HUES48 (cell line): ENCODE data around the gene MAFF.

ENCODE experiments used
- H3K27ac ChIP-seq: one replicate; pipeline ENCODE4 v1.7.0; 2013; ENCODE audit warnings: low read depth, low read length, inconsistent platforms
- H3K27me3 ChIP-seq: 2 replicates; pipeline ENCODE4 v1.6.1; 2013; ENCODE audit warnings: mild to moderate bottlenecking, low read length; ENCODE audit not compliant: control insufficient read depth, insufficient read depth
- H3K36me3 ChIP-seq: 2 replicates; pipeline ENCODE4 v1.6.1; 2013; ENCODE audit warnings: low read length; ENCODE audit not compliant: control insufficient read depth, insufficient read depth
- H3K4me1 ChIP-seq: 2 replicates; pipeline ENCODE4 v1.6.1; 2013; ENCODE audit warnings: mild to moderate bottlenecking, low read length; ENCODE audit not compliant: control insufficient read depth, insufficient read depth
- H3K4me3 ChIP-seq: 2 replicates; pipeline ENCODE4 v1.5.1; 2013; ENCODE audit warnings: mild to moderate bottlenecking, low read depth, low read length
- H3K9ac ChIP-seq: 2 replicates; pipeline ENCODE4 v1.6.1; 2013; ENCODE audit warnings: mild to moderate bottlenecking, low read depth, low read length, moderate library complexity
- H3K9me3 ChIP-seq: 2 replicates; pipeline ENCODE4 v1.6.1; 2013; ENCODE audit warnings: low read length; ENCODE audit not compliant: control insufficient read depth, insufficient read depth

Gene MAFF

DNA sequence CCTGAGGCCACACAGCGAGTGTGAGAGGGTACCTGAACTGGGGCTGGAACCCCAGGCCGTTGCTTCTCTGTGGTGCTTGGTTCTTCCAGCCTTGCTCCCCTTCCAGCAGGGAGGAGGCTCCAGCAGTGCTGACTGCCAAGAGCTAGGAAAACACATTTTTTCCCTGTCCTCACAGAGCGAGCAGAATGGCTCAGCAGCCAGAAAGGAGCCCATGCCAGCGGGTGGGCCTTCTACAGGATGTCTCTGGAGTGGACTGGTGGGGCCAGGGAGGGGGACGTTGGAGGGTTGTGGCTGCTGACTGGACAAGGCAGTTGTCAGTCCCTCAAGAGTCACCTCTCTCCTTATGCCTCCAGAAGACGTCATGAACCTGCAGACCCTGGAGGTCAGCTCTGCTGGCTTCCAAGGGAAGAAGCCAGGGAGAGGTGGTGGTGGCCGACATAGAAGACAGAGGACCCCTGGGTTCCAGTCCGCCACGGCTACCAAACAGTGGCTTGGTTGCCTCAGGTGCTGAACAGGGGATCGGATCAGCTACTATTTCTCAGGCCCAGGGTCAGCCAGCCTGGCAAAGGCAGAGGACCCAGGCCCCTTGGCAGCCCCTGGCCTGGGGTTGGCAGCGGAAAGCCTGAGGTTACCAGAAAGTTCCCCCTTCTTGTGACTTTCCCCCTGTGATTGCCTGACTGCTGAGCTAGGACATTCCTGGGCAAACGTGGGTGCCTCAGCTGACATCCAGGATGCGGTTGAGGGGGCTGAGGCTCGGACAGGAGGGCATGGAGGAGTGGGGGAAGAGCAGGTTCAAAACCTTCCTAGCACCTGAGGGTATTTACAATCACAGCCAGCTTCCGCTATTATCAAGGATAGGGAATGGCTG lies 3.7 kb downstream of the MAFF start:
- H3K9me3 ChIP-seq: no peaks in the 10 kb centered on the region

DNA sequence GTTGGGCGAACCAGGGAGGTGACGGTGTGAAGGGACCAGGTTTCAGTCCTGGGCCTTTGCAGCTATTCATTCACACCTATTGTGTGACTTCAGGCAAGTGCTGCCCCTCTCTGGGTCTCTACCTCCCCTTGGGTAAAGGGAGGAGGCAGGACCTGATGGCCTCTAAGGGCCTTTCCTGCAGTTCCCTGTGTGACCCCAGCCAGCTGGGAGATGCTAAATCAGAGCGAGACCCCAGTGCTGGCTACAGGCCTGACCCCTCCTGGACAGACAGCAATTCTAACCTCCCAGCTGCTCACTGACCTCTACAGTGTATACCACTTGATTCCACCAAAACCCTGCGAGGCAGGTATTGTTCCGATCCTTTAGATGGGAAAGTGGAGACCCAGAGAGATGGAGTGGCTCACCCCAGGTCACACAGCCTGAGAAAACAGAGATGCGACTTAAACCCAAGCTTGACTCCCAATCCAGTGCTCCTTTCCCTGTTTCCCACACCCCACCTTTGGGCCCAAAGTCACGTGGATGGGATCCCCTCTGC lies 6.2 kb downstream of the MAFF start:
- H3K27ac ChIP-seq: no peak overlapping the region
- H3K9ac ChIP-seq: no peak overlapping the region
- no peaks in the 10 kb centered on the region for H3K36me3 ChIP-seq
- peaks cover 14% of the 10 kb centered on the region for H3K27me3 ChIP-seq
- no peaks in the 10 kb centered on the region for H3K9me3 ChIP-seq
- no peak overlapping the region for H3K4me3 ChIP-seq
- H3K4me1 ChIP-seq: no peaks in the 10 kb centered on the region; the same call in 1 of the 2 replicates

More for the DNA sequence above, 3.7 kb downstream of the MAFF start:
- Histone ChIP-seq H3K4me1 (peaks cover 4% of the 10 kb centered on the region; the same call in 1 of the 2 replicates), H3K27me3 (peaks cover 28% of the 10 kb centered on the region), H3K4me3 (no peak overlapping the region), H3K9ac (no peak overlapping the region), H3K36me3 (no peaks in the 10 kb centered on the region), H3K27ac (no peak overlapping the region)

DNA sequence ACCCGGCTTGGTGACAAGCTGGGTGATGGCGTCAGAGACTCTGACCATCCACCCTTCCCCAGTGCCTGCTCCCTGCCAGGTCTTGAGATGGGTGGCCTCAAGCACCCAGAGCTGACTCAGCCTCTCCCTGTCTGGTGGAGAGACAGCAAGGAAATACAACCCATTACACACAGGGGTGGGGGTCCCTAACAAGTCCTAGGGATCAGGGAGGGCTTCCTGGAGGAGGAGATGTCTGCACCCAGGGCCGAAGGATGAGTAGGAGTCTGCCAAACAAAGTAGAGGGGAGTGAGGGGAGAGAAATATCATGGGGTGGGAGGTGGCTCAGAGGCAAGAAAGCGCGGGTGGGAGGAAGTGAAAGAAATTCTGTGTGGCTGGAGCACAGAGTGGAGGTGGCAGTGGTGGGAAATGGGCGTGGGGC lies 6.8 kb downstream of the MAFF start:
- Histone ChIP-seq H3K4me1 (no peaks in the 10 kb centered on the region; the same call in 1 of the 2 replicates), H3K36me3 (no peaks in the 10 kb centered on the region), H3K4me3 (no peak overlapping the region), H3K9ac (no peak overlapping the region), H3K27ac (no peak overlapping the region), H3K27me3 (peaks cover 15% of the 10 kb centered on the region), H3K9me3 (no peaks in the 10 kb centered on the region)

GRCh38 chr22:38211556-38211955 lies 9.8 kb downstream of the MAFF start:
- H3K9me3 ChIP-seq: no peaks in the 10 kb centered on the region
- no peaks in the 10 kb centered on the region for H3K4me1 ChIP-seq
- H3K4me3 ChIP-seq: no peak overlapping the region
- peaks cover 16% of the 10 kb centered on the region for H3K27me3 ChIP-seq
- no peak overlapping the region for H3K27ac ChIP-seq
- H3K36me3 ChIP-seq: no peaks in the 10 kb centered on the region
- H3K9ac ChIP-seq: no peak overlapping the region

DNA sequence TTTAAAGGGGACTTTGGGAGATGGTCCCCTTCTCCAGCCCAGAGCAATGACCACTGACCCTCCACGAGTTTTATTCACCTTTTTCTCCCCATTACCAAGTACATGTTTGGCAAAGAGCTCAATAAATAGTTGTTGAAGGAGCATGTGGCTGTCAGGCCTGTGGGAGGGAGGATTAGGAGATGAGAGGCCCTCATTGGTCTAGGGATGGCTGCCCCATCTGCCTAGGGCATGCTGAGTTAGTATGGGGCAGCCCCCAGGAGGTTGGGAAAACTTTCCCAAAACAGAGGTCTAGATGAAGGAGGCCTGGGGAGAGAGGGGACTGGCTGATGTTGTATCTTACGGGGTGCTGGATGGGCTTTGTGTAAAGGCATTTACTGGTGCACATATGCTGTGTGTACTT lies 10.6 kb downstream of the MAFF start:
- no peak overlapping the region for H3K4me3 ChIP-seq
- no peaks in the 10 kb centered on the region for H3K36me3 ChIP-seq
- H3K4me1 ChIP-seq: no peaks in the 10 kb centered on the region
- H3K9me3 ChIP-seq: no peaks in the 10 kb centered on the region
- H3K27ac ChIP-seq: no peak overlapping the region
- no peak overlapping the region for H3K9ac ChIP-seq
- peaks cover 16% of the 10 kb centered on the region for H3K27me3 ChIP-seq

DNA sequence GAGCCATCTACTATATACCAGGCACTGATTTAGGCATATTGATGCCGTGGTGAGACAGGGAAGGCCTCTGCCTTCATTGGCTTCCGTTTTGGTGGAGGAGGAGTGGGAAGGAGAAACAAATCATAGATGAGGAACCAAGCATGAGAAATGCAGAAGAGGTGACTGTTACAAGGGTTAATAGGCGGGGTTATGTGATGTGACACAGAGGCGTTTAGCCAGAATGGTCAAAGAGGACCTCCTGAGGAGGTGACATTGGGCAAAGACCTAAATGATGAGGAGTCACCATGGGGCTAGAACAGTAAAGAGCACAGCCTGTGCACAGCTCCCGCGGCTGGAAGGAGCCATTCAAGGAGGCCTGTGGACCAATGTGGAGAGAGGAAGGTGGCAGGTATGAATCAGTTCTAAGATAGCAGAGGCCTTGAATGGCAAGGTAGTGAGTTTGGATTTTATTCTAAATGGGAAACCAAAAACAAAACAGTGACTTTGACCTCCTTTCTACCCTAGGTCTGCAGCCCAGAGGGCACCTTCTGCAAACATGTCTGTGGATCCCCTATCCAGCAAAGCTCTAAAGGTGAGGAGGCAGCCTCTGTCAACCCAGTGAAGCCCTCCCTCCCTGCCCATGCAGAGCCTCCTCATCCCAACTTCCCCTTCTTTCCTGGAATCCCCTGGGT lies 11.7 kb downstream of the MAFF start:
- H3K27me3 ChIP-seq: peaks cover 16% of the 10 kb centered on the region
- H3K36me3 ChIP-seq: no peaks in the 10 kb centered on the region
- H3K9ac ChIP-seq: no peak overlapping the region
- H3K4me3 ChIP-seq: no peak overlapping the region
- H3K9me3 ChIP-seq: no peaks in the 10 kb centered on the region
- peaks cover 7% of the 10 kb centered on the region for H3K4me1 ChIP-seq
- no peak overlapping the region for H3K27ac ChIP-seq

- Histone ChIP-seq H3K9ac (no peak overlapping the region), H3K4me1 (peaks cover 12% of the 10 kb centered on the region), H3K36me3 (no peaks in the 10 kb centered on the region), H3K4me3 (peak overlapping the region; percentile 58; the same call in 1 of the 2 replicates), H3K27ac (no peak overlapping the region), H3K27me3 (peaks cover 16% of the 10 kb centered on the region), H3K9me3 (no peaks in the 10 kb centered on the region)
Measured at GRCh38 chr22:38213990-38214301, 12.2 kb downstream of the MAFF start.

GRCh38 chr22:38214302-38215056 lies 12.7 kb downstream of the MAFF start:
- H3K9ac ChIP-seq: no peak overlapping the region
- H3K36me3 ChIP-seq: no peaks in the 10 kb centered on the region
- no peaks in the 10 kb centered on the region for H3K9me3 ChIP-seq
- peaks cover 17% of the 10 kb centered on the region for H3K4me1 ChIP-seq
- H3K27ac ChIP-seq: no peak overlapping the region
- H3K4me3 ChIP-seq: peak overlapping the region; percentile 58; the same call in 1 of the 2 replicates
- peaks cover 16% of the 10 kb centered on the region for H3K27me3 ChIP-seq

DNA sequence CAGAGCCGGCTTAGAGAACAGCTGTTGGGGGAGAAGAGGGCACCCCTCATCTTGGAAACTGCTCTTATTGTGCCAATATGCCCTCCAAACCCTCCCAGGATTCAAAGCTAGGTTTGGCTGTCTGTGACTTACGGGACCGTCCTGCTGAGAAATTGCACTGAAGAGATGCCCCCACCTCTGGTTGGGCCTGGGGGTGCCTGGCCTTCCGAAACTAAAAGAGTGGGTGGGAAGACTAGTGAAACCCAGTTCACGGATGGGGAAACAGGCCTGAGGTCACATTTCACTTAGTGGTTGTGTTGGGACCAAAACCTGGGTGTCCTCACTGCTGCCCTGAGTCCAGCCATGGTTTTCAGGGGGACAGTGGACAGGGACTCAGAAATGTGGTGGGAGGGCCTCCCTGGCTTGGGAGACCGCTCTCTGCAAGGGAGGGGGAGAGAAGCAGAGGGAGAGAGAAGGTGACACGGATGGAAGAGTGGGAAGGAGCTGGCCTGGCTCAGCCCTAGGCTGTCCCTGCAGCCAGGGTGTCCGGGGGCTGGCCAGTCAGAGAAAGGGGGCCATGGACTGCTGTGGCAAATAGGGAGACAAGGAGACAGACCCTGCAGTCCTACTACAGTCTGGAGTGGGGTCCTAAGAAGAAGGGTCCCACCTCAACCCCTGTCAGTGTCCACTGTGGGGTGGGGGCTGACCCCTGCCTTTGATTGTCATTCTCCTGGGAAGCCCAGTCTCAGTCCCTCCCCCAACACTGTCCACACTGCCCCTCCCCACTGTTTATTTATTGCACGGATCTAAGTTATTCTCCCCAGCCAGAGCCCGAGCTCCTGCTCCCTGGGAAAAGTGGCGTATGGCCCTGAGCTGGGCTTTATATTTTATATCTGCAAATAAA lies 13.6 kb downstream of the MAFF start:
- Histone ChIP-seq H3K4me3 (peak overlapping the region; percentile 58; the same call in 1 of the 2 replicates), H3K4me1 (peaks cover 19% of the 10 kb centered on the region), H3K36me3 (no peaks in the 10 kb centered on the region), H3K9me3 (no peaks in the 10 kb centered on the region), H3K9ac (no peak overlapping the region), H3K27ac (no peak overlapping the region), H3K27me3 (peaks cover 16% of the 10 kb centered on the region)
